GM19240 (cell line): ENCODE data around the gene CPNE1.

Experiments
- DNase-seq: peaks from one replicate; pipeline ENCODE4 v3.0.0; 2011; ENCODE audit warnings: low spot score; ENCODE audit not compliant: insufficient read length

CPNE1 gene

GRCh38 chr20:35600176-35600992, 64.3 kb downstream of the CPNE1 start:
- DNase-seq = no peak

GRCh38 chr20:35599776-35600120, 65.0 kb downstream of the CPNE1 start:
- DNase-seq = no peak

GRCh38 chr20:35598899-35599775, 65.6 kb downstream of the CPNE1 start:
- no peak for DNase-seq

GRCh38 chr20:35598476-35598875, 66.2 kb downstream of the CPNE1 start:
- DNase-seq = no peak

- no peak for DNase-seq
Measured at GRCh38 chr20:35597186-35597585, 67.5 kb downstream of the CPNE1 start.

- DNase-seq = no peak
Measured at GRCh38 chr20:35595901-35596300, 68.8 kb downstream of the CPNE1 start.

- no peak for DNase-seq
Measured at GRCh38 chr20:35595456-35595855, 69.2 kb downstream of the CPNE1 start.

GRCh38 chr20:35592339-35592974, 72.2 kb downstream of the CPNE1 start:
- no peak for DNase-seq

GRCh38 chr20:35588397-35588796, 76.3 kb downstream of the CPNE1 start:
- no peak for DNase-seq

GRCh38 chr20:35587436-35587835, 77.3 kb downstream of the CPNE1 start:
- no peak for DNase-seq

- no peak for DNase-seq
Measured at GRCh38 chr20:35586751-35587425, 77.8 kb downstream of the CPNE1 start.

- DNase-seq = no peak
Measured at GRCh38 chr20:35583636-35584560, 80.8 kb downstream of the CPNE1 start.

- no peak for DNase-seq
Measured at GRCh38 chr20:35582741-35583404, 81.8 kb downstream of the CPNE1 start.

- DNase-seq = no peak
Measured at GRCh38 chr20:35582131-35582530, 82.6 kb downstream of the CPNE1 start.

- DNase-seq = no peak
Measured at GRCh38 chr20:35579196-35579595, 85.5 kb downstream of the CPNE1 start.

- no peak for DNase-seq
Measured at GRCh38 chr20:35578469-35578868, 86.2 kb downstream of the CPNE1 start.

- no peak for DNase-seq
Measured at GRCh38 chr20:35576816-35577215, 87.9 kb downstream of the CPNE1 start.
